SK-N-SH treated with all-trans-retinoic acid at 6 μM for 48 hours (cell line): ENCODE results near the gene TAGLN2.

Experiments
- ARNTL ChIP-seq: fragments of 450-650 bp; formaldehyde crosslinking; IDR thresholded peaks from 2 replicates; pipeline ENCODE4 v1.5.0; 2020; ENCODE audit warnings: low read depth, mild to moderate bottlenecking, moderate library complexity, borderline replicate concordance
- GLIS3 ChIP-seq: fragments of 250-450 bp; sonication (Bioruptor Pico); IDR thresholded peaks from 2 replicates; pipeline ENCODE4 v1.5.0; 2020; ENCODE audit warnings: mild to moderate bottlenecking, moderate library complexity
- PATZ1 ChIP-seq: fragments of 250-450 bp; sonication (Bioruptor Pico); IDR thresholded peaks from 2 replicates; pipeline ENCODE4 v1.8.0; 2020; ENCODE audit warnings: mild to moderate bottlenecking, moderate library complexity, borderline replicate concordance
- POU6F1 ChIP-seq: fragments of 250-450 bp; sonication (Bioruptor Pico); IDR thresholded peaks from 2 replicates; pipeline ENCODE4 v1.8.0; 2021; ENCODE audit warnings: low read depth, mild to moderate bottlenecking, moderate library complexity, borderline replicate concordance
- PPARA ChIP-seq: fragments of 250-450 bp; sonication (Bioruptor Pico); IDR thresholded peaks from 2 replicates; pipeline ENCODE4 v1.5.0; 2020; ENCODE audit warnings: mild to moderate bottlenecking, borderline replicate concordance
- RARB ChIP-seq: fragments of 250-450 bp; sonication (Bioruptor Pico); IDR thresholded peaks from 2 replicates; pipeline ENCODE4 v1.8.0; 2021; ENCODE audit warnings: mild to moderate bottlenecking, moderate library complexity
- SNAI2 ChIP-seq: fragments of 250-450 bp; sonication (Bioruptor Pico); IDR thresholded peaks from 2 replicates; pipeline ENCODE4 v1.5.0; 2020; ENCODE audit warnings: mild to moderate bottlenecking, moderate library complexity
- ZFP3 ChIP-seq: fragments of 250-450 bp; sonication (Bioruptor Pico); IDR thresholded peaks from 2 replicates; pipeline ENCODE4 v1.5.0; 2020; ENCODE audit warnings: mild to moderate bottlenecking, moderate library complexity
- ZFP30 ChIP-seq: fragments of 450-650 bp; formaldehyde crosslinking; IDR thresholded peaks from 2 replicates; pipeline ENCODE4 v1.5.0; 2022; ENCODE audit warnings: mild to moderate bottlenecking, moderate library complexity
- ZNF565 ChIP-seq: fragments of 450-650 bp; formaldehyde crosslinking; conservative IDR thresholded peaks from 2 replicates; pipeline ENCODE4 v1.5.0; 2020; ENCODE audit warnings: low read depth, mild to moderate bottlenecking, moderate library complexity
- ZNF70 ChIP-seq: fragments of 450-650 bp; formaldehyde crosslinking; IDR thresholded peaks from 2 replicates; pipeline ENCODE4 v1.5.0; 2020; ENCODE audit warnings: mild to moderate bottlenecking, moderate library complexity
- TF ChIP-seq, protein P1 (sequence below): fragments of 250-450 bp; sonication (Bioruptor Pico); IDR thresholded peaks from 2 replicates; pipeline ENCODE4 v1.5.1; 2020; ENCODE audit warnings: low read depth, mild to moderate bottlenecking, moderate library complexity
- TF ChIP-seq, protein P2 (sequence below): fragments of 250-450 bp; sonication (Bioruptor Pico); IDR thresholded peaks from 2 replicates; pipeline ENCODE4 v1.5.0; 2020; ENCODE audit warnings: mild to moderate bottlenecking, moderate library complexity

DNA sequence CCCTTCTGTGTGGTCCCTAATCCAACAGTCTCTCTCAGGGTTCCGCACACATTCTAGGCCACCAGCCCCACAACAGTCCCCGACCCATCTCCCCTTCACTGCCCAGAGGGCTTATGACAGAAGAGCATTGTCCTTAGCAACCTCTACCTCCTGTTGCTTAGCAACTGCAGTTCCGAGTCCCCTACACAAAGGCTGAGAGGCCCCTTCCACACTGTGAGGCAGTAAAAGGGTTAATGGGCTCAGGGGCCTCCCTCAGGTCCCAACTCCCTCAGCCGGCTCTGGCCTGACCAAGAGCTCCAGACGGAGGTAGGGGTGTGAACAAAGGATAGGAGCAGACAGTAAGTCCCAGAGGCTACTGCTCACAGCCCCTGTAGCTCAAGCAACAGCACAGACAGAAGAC lies 15.8 kb upstream of the TAGLN2 start:
- no peak for TF ChIP-seq ZNF70 (CRISPR knock-in tag)
- TF ChIP-seq PATZ1 (CRISPR knock-in tag) = no peak
- no peak for TF ChIP-seq ARNTL (CRISPR knock-in tag)
- no peak for TF ChIP-seq RARB (CRISPR knock-in tag)
- no peak for TF ChIP-seq PPARA
- no peak for TF ChIP-seq ZFP3 (CRISPR knock-in tag)
- TF ChIP-seq GLIS3 (CRISPR knock-in tag) = no peak
- TF ChIP-seq SNAI2 (CRISPR knock-in tag) = no peak
- TF ChIP-seq POU6F1 (CRISPR knock-in tag) = no peak
- TF ChIP-seq, protein P1, sequence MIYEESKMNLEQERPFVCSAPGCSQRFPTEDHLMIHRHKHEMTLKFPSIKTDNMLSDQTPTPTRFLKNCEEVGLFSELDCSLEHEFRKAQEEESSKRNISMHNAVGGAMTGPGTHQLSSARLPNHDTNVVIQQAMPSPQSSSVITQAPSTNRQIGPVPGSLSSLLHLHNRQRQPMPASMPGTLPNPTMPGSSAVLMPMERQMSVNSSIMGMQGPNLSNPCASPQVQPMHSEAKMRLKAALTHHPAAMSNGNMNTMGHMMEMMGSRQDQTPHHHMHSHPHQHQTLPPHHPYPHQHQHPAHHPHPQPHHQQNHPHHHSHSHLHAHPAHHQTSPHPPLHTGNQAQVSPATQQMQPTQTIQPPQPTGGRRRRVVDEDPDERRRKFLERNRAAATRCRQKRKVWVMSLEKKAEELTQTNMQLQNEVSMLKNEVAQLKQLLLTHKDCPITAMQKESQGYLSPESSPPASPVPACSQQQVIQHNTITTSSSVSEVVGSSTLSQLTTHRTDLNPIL = no peak
- no peak for TF ChIP-seq ZFP30 (CRISPR knock-in tag)
- TF ChIP-seq, protein P2, sequence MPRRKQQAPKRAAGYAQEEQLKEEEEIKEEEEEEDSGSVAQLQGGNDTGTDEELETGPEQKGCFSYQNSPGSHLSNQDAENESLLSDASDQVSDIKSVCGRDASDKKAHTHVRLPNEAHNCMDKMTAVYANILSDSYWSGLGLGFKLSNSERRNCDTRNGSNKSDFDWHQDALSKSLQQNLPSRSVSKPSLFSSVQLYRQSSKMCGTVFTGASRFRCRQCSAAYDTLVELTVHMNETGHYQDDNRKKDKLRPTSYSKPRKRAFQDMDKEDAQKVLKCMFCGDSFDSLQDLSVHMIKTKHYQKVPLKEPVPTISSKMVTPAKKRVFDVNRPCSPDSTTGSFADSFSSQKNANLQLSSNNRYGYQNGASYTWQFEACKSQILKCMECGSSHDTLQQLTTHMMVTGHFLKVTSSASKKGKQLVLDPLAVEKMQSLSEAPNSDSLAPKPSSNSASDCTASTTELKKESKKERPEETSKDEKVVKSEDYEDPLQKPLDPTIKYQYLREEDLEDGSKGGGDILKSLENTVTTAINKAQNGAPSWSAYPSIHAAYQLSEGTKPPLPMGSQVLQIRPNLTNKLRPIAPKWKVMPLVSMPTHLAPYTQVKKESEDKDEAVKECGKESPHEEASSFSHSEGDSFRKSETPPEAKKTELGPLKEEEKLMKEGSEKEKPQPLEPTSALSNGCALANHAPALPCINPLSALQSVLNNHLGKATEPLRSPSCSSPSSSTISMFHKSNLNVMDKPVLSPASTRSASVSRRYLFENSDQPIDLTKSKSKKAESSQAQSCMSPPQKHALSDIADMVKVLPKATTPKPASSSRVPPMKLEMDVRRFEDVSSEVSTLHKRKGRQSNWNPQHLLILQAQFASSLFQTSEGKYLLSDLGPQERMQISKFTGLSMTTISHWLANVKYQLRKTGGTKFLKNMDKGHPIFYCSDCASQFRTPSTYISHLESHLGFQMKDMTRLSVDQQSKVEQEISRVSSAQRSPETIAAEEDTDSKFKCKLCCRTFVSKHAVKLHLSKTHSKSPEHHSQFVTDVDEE (CRISPR knock-in tag) = no peak
- TF ChIP-seq ZNF565 (CRISPR knock-in tag) = no peak
